ENCODE measurements around the gene ATP11A.

The ATP11A gene

DNA sequence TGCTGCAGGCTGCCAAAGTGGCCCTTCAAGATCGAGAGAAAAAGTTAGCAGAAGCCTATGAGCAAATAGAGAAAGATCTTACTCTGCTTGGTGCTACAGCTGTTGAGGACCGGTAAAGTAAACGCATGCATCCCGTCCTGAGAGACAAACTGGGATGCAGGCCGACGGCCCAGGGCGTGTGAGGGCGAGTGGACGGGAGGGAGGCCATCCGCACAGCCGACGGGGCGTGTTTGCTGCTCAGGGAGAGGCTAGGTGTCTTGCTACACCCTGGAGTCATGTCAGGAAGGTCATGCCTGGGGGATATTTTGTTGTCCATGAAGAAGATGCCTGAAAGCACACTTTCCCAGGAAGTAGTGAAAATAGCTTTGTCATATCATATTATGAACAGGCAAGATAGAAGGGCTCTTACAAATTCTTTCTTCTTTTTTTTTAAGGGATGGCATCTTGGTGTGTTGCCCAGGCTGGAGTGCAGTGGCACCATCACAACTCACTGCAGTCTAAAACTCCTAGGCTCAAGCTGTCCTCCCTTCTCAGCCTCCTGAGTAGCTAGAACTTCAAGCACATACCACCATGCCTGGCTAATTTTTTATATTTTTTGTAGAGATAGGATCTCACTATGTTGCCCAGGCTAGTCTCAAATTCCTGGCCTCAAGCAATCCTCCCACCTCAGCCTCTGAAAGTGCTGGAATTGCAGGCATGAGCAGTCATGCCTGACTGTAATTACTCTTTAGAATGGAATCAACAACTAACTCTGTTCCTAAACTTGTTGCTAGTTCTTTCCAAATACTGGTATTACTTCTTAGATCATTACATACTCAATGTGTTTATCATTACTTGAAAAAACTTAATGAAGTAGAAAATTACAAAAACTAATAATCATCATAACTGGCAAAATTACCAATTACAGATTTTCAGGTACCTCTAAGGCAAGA lies 161.5 kb downstream of the ATP11A start:
- Histone ChIP-seq H3K36me3 (ENCODE audit: insufficient read depth, low read length) (peaks cover 69% of the 10 kb centered on the region), H3K79me2 (ENCODE audit: insufficient read depth, low read length) (no peaks in the 10 kb centered on the region), H3K4me1 (ENCODE audit: insufficient read depth, low read length) (no peaks in the 10 kb centered on the region), H3K27me3 (ENCODE audit: insufficient read depth, low read length, poor library complexity) (no peaks in the 10 kb centered on the region), H3K27ac (ENCODE audit: low read length) (no peak overlapping the region), H3K9me3 (ENCODE audit: insufficient read depth, low read length, severe bottlenecking) (no peaks in the 10 kb centered on the region), H2AFZ (ENCODE audit: low read depth, low read length) (no peak overlapping the region), H4K20me1 (ENCODE audit: insufficient read depth, low read length) (no peaks in the 10 kb centered on the region), H3K9ac (ENCODE audit: low read depth, low read length) (no peak overlapping the region), H3K4me3 (ENCODE audit: low read depth in 1 of 2, low read length in 2 of 2) (no peak overlapping the region), H3K4me2 (ENCODE audit: insufficient read depth, low read length) (no peak overlapping the region)
- TF ChIP-seq, protein P1, sequence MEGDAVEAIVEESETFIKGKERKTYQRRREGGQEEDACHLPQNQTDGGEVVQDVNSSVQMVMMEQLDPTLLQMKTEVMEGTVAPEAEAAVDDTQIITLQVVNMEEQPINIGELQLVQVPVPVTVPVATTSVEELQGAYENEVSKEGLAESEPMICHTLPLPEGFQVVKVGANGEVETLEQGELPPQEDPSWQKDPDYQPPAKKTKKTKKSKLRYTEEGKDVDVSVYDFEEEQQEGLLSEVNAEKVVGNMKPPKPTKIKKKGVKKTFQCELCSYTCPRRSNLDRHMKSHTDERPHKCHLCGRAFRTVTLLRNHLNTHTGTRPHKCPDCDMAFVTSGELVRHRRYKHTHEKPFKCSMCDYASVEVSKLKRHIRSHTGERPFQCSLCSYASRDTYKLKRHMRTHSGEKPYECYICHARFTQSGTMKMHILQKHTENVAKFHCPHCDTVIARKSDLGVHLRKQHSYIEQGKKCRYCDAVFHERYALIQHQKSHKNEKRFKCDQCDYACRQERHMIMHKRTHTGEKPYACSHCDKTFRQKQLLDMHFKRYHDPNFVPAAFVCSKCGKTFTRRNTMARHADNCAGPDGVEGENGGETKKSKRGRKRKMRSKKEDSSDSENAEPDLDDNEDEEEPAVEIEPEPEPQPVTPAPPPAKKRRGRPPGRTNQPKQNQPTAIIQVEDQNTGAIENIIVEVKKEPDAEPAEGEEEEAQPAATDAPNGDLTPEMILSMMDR (IDR thresholded peaks at IDR 0.05; ENCODE audit: borderline replicate concordance, extremely low read depth, low read length, poor library complexity, severe bottlenecking): no peak
- no peak for TF ChIP-seq EZH2 (IDR thresholded peaks at IDR 0.05; ENCODE audit: borderline replicate concordance, low read depth, low read length, severe bottlenecking)
- no peak for ATAC-seq (ENCODE audit: insufficient read depth, low read depth)
- DNase-seq: no peak

DNA sequence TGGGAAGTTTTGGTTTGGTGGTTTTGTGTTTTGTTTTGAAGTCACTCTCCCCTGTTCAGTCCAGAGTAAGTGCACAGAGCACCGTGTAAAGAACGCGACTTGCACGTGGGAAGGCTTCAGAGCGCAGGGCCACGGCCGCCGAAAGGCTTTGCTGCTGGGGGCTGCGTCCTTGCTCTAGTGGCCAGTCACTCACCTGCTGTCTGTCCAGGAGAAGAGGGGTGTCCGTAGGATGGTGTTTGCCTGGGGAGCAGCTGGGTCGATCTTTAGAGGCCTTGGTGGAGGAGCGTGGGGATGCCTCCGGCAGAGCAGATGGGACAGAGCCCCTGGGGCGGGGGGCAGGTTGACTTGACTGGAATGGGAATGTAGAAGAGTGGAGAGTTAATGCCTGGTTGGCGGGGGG lies 162.6 kb downstream of the ATP11A start:
- Histone ChIP-seq H3K27ac (ENCODE audit: low read length) (no peak overlapping the region), H3K9me3 (ENCODE audit: insufficient read depth, low read length, severe bottlenecking) (no peaks in the 10 kb centered on the region), H3K9ac (ENCODE audit: low read depth, low read length) (no peak overlapping the region), H3K79me2 (ENCODE audit: insufficient read depth, low read length) (no peaks in the 10 kb centered on the region), H3K27me3 (ENCODE audit: insufficient read depth, low read length, poor library complexity) (no peaks in the 10 kb centered on the region), H2AFZ (ENCODE audit: low read depth, low read length) (no peak overlapping the region), H3K36me3 (ENCODE audit: insufficient read depth, low read length) (peaks cover 65% of the 10 kb centered on the region), H3K4me3 (ENCODE audit: low read depth in 1 of 2, low read length in 2 of 2) (no peak overlapping the region), H4K20me1 (ENCODE audit: insufficient read depth, low read length) (no peaks in the 10 kb centered on the region), H3K4me2 (ENCODE audit: insufficient read depth, low read length) (no peak overlapping the region), H3K4me1 (ENCODE audit: insufficient read depth, low read length) (no peaks in the 10 kb centered on the region)
- ATAC-seq (ENCODE audit: insufficient read depth, low read depth) (no peak), DNase-seq (no peak)
- TF ChIP-seq, protein P1 (IDR thresholded peaks at IDR 0.05; ENCODE audit: borderline replicate concordance, extremely low read depth, low read length, poor library complexity, severe bottlenecking): no peak
- TF ChIP-seq EZH2 (IDR thresholded peaks at IDR 0.05; ENCODE audit: borderline replicate concordance, low read depth, low read length, severe bottlenecking): no peak

DNA sequence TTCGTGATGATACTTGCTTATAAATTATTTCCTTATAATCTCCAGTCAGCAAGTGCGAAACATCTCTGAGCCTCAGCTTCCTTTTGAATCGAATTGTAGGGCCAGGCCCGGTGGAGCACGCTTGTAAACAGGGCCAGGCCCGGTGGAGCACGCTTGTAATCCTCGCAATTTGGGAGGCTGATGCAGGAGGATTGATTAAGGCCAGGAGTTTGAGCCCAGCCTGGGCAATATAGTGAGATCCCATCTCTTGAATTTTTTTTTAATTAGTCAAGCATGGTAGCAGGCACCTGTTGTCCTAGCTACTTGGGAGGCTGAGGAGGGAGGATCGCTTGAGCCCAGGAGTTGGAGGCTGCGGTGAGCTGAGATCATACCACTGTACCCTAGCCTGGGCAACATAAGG lies 163.0 kb downstream of the ATP11A start:
- Histone ChIP-seq H4K20me1 (ENCODE audit: insufficient read depth, low read length) (no peaks in the 10 kb centered on the region), H3K36me3 (ENCODE audit: insufficient read depth, low read length) (peaks cover 66% of the 10 kb centered on the region), H3K27ac (ENCODE audit: low read length) (no peak overlapping the region), H3K4me1 (ENCODE audit: insufficient read depth, low read length) (no peaks in the 10 kb centered on the region), H3K9ac (ENCODE audit: low read depth, low read length) (no peak overlapping the region), H3K4me3 (ENCODE audit: low read depth in 1 of 2, low read length in 2 of 2) (no peak overlapping the region), H3K9me3 (ENCODE audit: insufficient read depth, low read length, severe bottlenecking) (no peaks in the 10 kb centered on the region), H2AFZ (ENCODE audit: low read depth, low read length) (no peak overlapping the region), H3K27me3 (ENCODE audit: insufficient read depth, low read length, poor library complexity) (no peaks in the 10 kb centered on the region), H3K79me2 (ENCODE audit: insufficient read depth, low read length) (no peaks in the 10 kb centered on the region), H3K4me2 (ENCODE audit: insufficient read depth, low read length) (no peak overlapping the region)
- DNase-seq (no peak), ATAC-seq (ENCODE audit: insufficient read depth, low read depth) (no peak)
- TF ChIP-seq EZH2 (IDR thresholded peaks at IDR 0.05; ENCODE audit: borderline replicate concordance, low read depth, low read length, severe bottlenecking): no peak
- TF ChIP-seq, protein P1 (IDR thresholded peaks at IDR 0.05; ENCODE audit: borderline replicate concordance, extremely low read depth, low read length, poor library complexity, severe bottlenecking): no peak

Measured in DND-41 (cell line).